AG04450 (cell line): ENCODE results near the gene KCNJ13. TPM values are rescaled to one million over a fixed set of nuclear protein-coding genes. Genes with fewer than 3 reads are reported as not detected.

Source experiments
- CTCF ChIA-PET: fragments of 300-600, 350-600 bp; formaldehyde crosslinking; extraction: SDS; loops from one replicate; lab custom pipeline; 2022; ENCODE audit warnings: antibody characterized with exemption, inconsistent platforms; lab: Charles Lee
- POLR2A ChIA-PET: fragments of 350-600 bp; formaldehyde crosslinking; extraction: SDS; loops from one replicate; lab custom pipeline; 2021; ENCODE audit warnings: antibody characterized with exemption, inconsistent platforms; lab: Yijun Ruan, JAX
- DNase-seq: peaks from one replicate; pipeline ENCODE4 v3.0.0-alpha.2; 2011; ENCODE audit warnings: low read depth, low spot score
- H3K27ac ChIP-seq: one replicate; pipeline ENCODE4 v1.5.1; 2012; ENCODE audit warnings: low read depth, low read length, control low read depth
- H3K27me3 ChIP-seq: one replicate; pipeline ENCODE4 v1.6.0; 2012; ENCODE audit warnings: low read length; ENCODE audit not compliant: control insufficient read depth, insufficient read depth
- H3K4me3 ChIP-seq: 2 replicates; pipeline ENCODE4 v1.5.1; 2011; ENCODE audit warnings: mild to moderate bottlenecking, low read depth, low read length, control low read depth
- H3K9me3 ChIP-seq: 2 replicates; pipeline ENCODE4 v1.5.1; 2012; ENCODE audit warnings: low read length; ENCODE audit not compliant: control insufficient read depth, insufficient read depth
- polyA plus RNA-seq: library from polyadenylated mRNA; depleted of rRNA; stranded (reverse); fragments of >200 nt; gene quantifications from 2 replicates; pipeline ENCODE4 v1.2.3, GENCODE V29; 2011
- TF ChIP-seq, protein P1 (sequence below): IDR thresholded peaks from 2 replicates; pipeline ENCODE4 v1.5.1; 2011; ENCODE audit warnings: low read depth, low read length, control low read depth, inconsistent platforms

The KCNJ13 gene
- polyA plus RNA-seq, 1 experiment = 0.02 TPM

DNA sequence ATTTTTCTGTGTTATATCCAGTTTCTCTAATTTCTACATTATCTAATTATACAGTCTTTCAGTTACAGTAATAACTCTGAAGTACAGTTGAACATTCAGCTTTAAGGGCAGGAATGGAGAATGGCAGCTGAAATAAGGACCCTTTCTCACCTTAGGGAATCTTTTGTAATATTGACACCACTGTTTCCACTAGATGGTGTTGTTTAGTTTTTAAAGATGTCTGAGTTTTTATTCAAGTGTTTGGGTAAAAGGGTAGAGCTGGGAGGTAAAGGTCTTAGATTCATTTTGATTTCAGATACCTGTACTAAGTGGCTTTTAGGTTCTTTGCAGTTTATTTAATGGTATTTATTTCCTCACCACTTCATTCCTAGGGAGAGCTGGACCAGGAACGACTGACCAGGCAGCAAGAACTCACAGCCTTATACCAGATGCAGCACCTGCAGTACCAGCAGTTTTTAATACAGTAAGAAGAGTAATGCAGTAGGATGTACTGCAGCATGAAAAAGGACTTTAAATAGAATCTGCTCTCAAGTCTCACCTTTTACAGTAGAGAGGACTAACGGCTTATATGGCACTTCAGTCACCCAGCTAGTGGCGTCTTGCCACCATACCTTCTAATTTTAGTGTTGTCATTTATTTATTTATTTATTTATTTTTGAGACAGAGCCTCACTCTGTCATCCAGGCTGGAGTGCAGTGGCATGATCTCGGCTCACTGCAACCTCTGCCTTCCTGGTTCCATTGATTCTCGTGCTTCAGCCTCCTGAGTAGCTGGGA, 33.2 kb upstream of the KCNJ13 start:
- Histone ChIP-seq H3K4me3 (no peak overlapping the region), H3K9me3 (no peaks in the 10 kb centered on the region), H3K27ac (no peak overlapping the region), H3K27me3 (no peaks in the 10 kb centered on the region)
- POLR2A ChIA-PET = no interaction called here
- CTCF ChIA-PET = interaction anchor here (0.8 to 1.4 kb wide), 2 partner anchors 10 to 442 kb away, joined by 3 to 5 read pairs; partner anchors contain the start of gene ATG16L1
- DNase-seq = no peak
- TF ChIP-seq, protein P1, sequence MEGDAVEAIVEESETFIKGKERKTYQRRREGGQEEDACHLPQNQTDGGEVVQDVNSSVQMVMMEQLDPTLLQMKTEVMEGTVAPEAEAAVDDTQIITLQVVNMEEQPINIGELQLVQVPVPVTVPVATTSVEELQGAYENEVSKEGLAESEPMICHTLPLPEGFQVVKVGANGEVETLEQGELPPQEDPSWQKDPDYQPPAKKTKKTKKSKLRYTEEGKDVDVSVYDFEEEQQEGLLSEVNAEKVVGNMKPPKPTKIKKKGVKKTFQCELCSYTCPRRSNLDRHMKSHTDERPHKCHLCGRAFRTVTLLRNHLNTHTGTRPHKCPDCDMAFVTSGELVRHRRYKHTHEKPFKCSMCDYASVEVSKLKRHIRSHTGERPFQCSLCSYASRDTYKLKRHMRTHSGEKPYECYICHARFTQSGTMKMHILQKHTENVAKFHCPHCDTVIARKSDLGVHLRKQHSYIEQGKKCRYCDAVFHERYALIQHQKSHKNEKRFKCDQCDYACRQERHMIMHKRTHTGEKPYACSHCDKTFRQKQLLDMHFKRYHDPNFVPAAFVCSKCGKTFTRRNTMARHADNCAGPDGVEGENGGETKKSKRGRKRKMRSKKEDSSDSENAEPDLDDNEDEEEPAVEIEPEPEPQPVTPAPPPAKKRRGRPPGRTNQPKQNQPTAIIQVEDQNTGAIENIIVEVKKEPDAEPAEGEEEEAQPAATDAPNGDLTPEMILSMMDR = no peak

DNA sequence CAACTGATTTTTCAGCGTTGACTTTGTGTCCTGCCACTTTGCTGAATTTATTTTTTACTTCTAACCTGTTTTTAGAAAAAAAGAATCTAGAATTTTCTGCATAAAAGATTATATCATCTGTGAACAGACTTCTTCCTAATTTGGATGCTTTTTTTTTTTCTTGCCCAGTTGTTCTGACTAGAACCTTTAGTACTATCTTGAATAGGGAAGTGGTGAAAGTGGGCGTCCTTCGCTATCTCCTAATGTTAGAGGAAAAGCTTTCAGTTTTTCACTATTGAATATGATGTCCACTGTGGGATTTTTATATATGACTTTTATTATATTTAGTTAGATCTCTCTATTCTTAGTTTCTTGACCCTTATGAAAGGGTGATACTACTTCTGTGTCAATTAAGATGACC, 25.7 kb upstream of the KCNJ13 start:
- H3K27me3 ChIP-seq = no peaks in the 10 kb centered on the region
- H3K27ac ChIP-seq = no peak overlapping the region
- ChIA-PET CTCF (no interaction called here), POLR2A (no interaction called here)
- no peaks in the 10 kb centered on the region; the same call in 1 of the 2 replicates for H3K9me3 ChIP-seq
- DNase-seq = no peak
- no peak overlapping the region for H3K4me3 ChIP-seq
- TF ChIP-seq, protein P1 = no peak

DNA sequence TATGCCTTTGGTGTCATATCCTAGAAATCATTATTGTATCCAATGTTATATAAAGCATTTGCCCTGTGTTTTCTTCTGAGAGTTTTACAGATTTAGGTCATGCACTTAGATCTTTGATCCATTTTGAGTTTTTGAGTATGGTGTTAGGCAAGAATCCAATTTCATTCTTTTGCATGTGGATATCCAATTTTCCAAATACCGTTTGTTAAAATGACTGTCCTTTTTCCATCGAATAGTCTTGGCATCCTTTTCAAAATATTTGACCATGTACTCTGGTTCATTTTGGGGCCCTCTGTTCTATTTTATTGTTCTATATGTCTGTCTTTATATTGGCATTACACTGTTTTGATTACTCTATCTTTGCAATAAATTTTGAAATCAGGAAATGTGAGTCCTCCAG, 23.8 kb upstream of the KCNJ13 start:
- Histone ChIP-seq H3K27ac (no peak overlapping the region), H3K9me3 (no peaks in the 10 kb centered on the region; the same call in 1 of the 2 replicates), H3K4me3 (no peak overlapping the region), H3K27me3 (no peaks in the 10 kb centered on the region)
- DNase-seq = no peak
- ChIA-PET POLR2A (no interaction called here), CTCF (no interaction called here)
- TF ChIP-seq, protein P1 = no peak

DNA sequence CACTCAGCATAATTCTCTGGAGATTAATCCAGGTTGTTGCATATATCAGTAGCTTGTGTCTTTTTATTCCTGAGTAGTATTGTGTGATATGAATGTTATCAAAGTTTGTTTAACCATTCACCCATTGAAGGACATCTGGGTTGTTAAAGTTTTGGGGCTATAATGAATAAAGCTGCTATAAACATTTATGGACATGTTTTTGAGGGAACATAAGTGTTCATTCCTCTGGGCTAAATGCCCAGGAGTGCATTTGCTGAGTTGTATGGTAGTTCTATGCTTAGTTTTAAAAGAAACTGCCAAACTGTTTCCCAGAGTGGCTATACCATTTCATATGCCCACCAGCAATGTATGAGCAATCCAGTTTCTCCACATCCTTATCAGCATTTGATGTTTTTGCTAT, 21.8 kb upstream of the KCNJ13 start:
- no peak overlapping the region for H3K4me3 ChIP-seq
- H3K9me3 ChIP-seq = no peaks in the 10 kb centered on the region; the same call in 1 of the 2 replicates
- POLR2A ChIA-PET = no interaction called here
- no peaks in the 10 kb centered on the region for H3K27me3 ChIP-seq
- no peak overlapping the region for H3K27ac ChIP-seq
- no peak for DNase-seq
- TF ChIP-seq, protein P1 = no peak
- CTCF ChIA-PET = no interaction called here

DNA sequence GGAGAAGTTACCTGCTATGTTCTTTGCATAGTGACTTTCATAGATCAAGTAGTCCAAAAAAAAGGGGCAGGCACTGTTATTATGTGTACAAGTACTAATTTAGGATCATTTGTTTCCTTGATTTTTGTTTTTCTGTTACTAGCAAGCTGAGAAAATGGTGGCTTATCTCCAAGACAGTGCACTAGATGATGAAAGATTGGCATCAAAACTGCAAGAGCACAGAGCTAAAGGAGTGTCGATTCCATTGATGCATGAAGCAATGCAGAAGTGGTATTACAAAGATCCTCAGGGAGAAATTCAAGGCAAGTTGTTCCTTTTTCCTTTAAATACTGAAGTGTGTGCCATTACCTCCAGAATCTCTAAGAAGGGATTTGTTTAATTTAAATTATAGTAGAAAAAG, 19.6 kb upstream of the KCNJ13 start:
- CTCF ChIA-PET = interaction anchor here (0.9 to 1.0 kb wide), 2 partner anchors 58 to 258 kb away, joined by 3 read pairs; no protein-coding TSS in a partner anchor
- Histone ChIP-seq H3K9me3 (no peaks in the 10 kb centered on the region), H3K4me3 (no peak overlapping the region), H3K27ac (no peak overlapping the region), H3K27me3 (no peaks in the 10 kb centered on the region)
- POLR2A ChIA-PET = interaction anchor here (0.6 kb wide), 1 partner anchor 122 kb away, joined by 5 read pairs; no protein-coding TSS in a partner anchor
- TF ChIP-seq, protein P1 = no peak
- no peak for DNase-seq
